ENCODE results near the gene WIPF1. TPM values are rescaled to one million over a fixed set of nuclear protein-coding genes. Genes with fewer than 3 reads are reported as not detected.

WIPF1 gene
- total and polyA plus RNA-seq, 8 donors, result 4.7 to 26.8 (median 6.2) TPM

DNA sequence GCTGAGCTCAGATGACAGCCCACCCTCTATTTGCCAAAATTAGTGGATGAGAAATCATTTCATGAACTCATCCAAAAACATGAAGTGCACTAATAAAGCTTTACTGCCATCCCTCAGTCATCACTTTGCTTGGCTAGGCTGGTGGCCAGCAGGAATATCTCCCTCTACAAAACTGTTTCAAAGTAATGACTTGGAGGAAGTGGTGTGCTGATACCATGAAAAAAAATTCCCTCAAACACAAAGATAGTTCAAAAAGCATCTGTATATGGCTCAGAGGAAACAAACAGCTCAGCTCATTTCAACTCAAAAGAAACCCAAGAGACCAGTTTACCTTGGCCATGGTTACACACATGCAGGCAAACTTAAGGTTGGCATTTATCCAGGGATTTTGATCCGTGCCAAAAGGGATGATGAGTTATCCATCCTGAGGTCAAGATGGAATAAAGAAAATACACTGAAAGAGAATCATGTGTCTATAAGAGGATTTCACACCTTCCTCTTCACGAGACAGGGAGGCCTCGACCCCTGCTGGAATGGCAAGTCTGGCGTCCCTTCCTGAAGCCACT lies 18.4 kb upstream of the WIPF1 start:
- FAIRE-seq, result no peak

DNA sequence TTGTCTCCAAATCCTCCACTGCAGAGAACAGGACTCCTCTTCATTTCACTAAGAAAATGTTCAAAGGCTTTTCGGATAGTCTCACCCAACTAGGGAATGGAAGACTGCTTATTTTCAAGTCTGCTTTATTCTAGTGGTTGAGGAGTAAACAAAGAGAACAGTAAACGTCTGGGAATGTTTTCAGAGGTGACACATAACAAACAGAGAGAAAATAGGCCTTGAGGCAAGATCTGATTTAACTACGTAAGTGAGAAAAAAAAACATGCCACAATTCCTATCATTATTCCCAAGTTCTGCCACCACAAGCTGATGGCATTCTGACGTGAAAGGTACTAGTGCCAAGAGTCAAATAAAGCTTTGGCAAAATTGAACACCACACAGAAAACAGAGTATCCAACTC lies 16.7 kb upstream of the WIPF1 start:
- TF ChIP-seq, protein P1, sequence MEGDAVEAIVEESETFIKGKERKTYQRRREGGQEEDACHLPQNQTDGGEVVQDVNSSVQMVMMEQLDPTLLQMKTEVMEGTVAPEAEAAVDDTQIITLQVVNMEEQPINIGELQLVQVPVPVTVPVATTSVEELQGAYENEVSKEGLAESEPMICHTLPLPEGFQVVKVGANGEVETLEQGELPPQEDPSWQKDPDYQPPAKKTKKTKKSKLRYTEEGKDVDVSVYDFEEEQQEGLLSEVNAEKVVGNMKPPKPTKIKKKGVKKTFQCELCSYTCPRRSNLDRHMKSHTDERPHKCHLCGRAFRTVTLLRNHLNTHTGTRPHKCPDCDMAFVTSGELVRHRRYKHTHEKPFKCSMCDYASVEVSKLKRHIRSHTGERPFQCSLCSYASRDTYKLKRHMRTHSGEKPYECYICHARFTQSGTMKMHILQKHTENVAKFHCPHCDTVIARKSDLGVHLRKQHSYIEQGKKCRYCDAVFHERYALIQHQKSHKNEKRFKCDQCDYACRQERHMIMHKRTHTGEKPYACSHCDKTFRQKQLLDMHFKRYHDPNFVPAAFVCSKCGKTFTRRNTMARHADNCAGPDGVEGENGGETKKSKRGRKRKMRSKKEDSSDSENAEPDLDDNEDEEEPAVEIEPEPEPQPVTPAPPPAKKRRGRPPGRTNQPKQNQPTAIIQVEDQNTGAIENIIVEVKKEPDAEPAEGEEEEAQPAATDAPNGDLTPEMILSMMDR (IDR thresholded peaks at IDR 0.05), result no peak
- H3K9me3 ChIP-seq, result no peaks in the 10 kb centered on the region
- no peaks in the 10 kb centered on the region for H3K36me3 ChIP-seq
- 41% methylated on average over 4 of the region's 4 CpGs for WGBS, 2 donors
- H3K27me3 ChIP-seq, result no peaks in the 10 kb centered on the region
- intact Hi-C loops (cut with DNase I), result no loop called here
- H3K4me3 ChIP-seq, result no peak overlapping the region
- DNase-seq (no peak), ATAC-seq (peak; percentile 70 to 82 (median 78)), FAIRE-seq (no peak)
- peaks cover 20 to 27% (median 24%) of the 10 kb centered on the region in 3 donors for H3K4me1 ChIP-seq
- no peak overlapping the region for H3K27ac ChIP-seq

More for the DNA sequence above, 18.4 kb upstream of the WIPF1 start:
- H3K4me1 ChIP-seq, result peaks cover 20 to 27% (median 24%) of the 10 kb centered on the region in 3 donors
- peak in 1 of 4 donors; percentile 24 for ATAC-seq
- intact Hi-C loops (cut with DNase I), result no loop called here
- no peaks in the 10 kb centered on the region for H3K27me3 ChIP-seq
- no peak overlapping the region for H3K4me3 ChIP-seq
- no peak for DNase-seq
- TF ChIP-seq, protein P1 (IDR thresholded peaks at IDR 0.05), result no peak
- no peaks in the 10 kb centered on the region for H3K9me3 ChIP-seq
- H3K36me3 ChIP-seq, result no peaks in the 10 kb centered on the region
- H3K27ac ChIP-seq, result no peak overlapping the region
- WGBS, 2 donors, result 69 to 70% methylated on average over 4 of the region's 4 CpGs

DNA sequence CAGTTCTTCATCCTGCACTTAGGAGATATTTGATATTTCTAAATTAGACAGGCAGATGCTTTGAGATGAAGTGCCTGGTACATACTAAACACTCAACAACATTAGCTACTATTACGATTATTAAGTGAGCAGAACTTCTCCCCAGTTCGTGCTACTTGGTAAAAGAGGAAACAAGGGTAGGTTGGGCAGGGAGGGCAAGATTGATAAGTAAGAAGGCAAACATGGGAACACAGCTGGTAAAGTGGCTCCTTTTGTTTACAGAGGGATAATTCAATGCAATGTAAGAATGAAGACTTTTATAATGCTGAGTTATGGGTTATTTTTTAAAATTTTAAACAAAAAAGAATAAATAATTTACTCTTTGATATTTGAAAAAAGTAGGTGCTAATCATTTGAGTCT lies 15.9 kb upstream of the WIPF1 start:
- no peak overlapping the region for H3K4me3 ChIP-seq
- no peaks in the 10 kb centered on the region for H3K27me3 ChIP-seq
- intact Hi-C loops (cut with DNase I), result no loop called here
- no peaks in the 10 kb centered on the region for H3K9me3 ChIP-seq
- DNase-seq (no peak), ATAC-seq (peak; percentile 58 to 72 (median 62)), FAIRE-seq (no peak)
- 27 to 42% methylated on average over 2 of the region's 2 CpGs for WGBS, 2 donors
- no peaks in the 10 kb centered on the region for H3K36me3 ChIP-seq
- TF ChIP-seq, protein P1 (IDR thresholded peaks at IDR 0.05), result no peak
- H3K27ac ChIP-seq, result no peak overlapping the region
- peaks cover 20 to 27% (median 24%) of the 10 kb centered on the region in 3 donors for H3K4me1 ChIP-seq

DNA sequence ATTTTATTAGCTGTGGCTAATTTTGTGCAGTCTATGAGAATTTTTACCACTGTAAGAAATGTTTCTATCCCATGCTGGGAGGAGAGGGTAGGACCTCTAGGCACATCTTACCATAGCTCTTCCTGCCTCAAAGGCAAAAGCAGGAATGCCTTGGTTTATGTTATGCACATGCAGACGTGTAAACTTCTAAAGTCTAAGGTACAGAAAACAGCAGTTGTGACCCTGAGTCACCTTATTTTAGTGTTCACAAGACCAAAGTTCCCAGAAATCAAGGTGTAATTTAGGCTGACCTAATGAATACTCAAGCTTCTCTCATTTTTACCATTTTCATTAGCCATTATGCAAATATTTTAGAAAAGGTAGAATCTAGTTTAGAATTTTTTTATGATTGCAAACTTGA lies 15.4 kb upstream of the WIPF1 start:
- no peak for DNase-seq
- no peak for FAIRE-seq
- intact Hi-C loops (cut with DNase I), result no loop called here
- peaks cover 20 to 27% (median 24%) of the 10 kb centered on the region in 3 donors for H3K4me1 ChIP-seq
- no peaks in the 10 kb centered on the region for H3K27me3 ChIP-seq
- TF ChIP-seq, protein P1 (IDR thresholded peaks at IDR 0.05), result no peak
- WGBS, 2 donors, result 28 to 34% methylated on average over 1 of the region's 1 CpG
- H3K36me3 ChIP-seq, result no peaks in the 10 kb centered on the region
- H3K4me3 ChIP-seq, result no peak overlapping the region
- no peak overlapping the region for H3K27ac ChIP-seq
- ATAC-seq, result peak in 2 of 4 donors; percentile 36 to 45
- no peaks in the 10 kb centered on the region for H3K9me3 ChIP-seq

DNA sequence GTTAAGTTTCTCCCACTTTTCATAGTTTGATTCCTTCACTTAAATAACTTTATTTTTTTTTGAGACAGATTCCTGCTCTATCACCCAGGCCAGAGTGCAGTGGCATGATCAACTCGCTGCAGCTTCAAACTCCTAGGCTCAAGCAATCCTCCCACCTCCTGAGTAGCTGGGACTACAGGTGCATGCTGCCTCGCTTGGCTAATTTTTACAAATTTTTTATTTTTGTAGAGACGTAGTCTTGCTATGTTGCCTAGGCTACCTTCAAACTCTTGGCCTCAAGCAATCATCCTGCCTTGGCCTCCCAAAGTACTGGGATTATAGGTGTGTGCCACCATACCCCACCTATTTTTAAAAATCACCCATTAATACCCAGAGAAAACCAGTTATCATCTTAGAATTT lies 14.2 kb upstream of the WIPF1 start:
- no peak for DNase-seq

More for the DNA sequence above, 14.2 kb upstream of the WIPF1 start:
- Histone ChIP-seq H3K9me3 (no peaks in the 10 kb centered on the region), H3K27me3 (no peaks in the 10 kb centered on the region), H3K4me1 (peaks cover 20 to 27% (median 24%) of the 10 kb centered on the region in 3 donors), H3K27ac (no peak overlapping the region), H3K4me3 (no peak overlapping the region), H3K36me3 (no peaks in the 10 kb centered on the region)
- intact Hi-C loops (cut with DNase I), result no loop called here
- FAIRE-seq (no peak), ATAC-seq (no peak)
- TF ChIP-seq, protein P1 (IDR thresholded peaks at IDR 0.05), result no peak
- WGBS, 2 donors, result 95 to 97% methylated on average over 3 of the region's 3 CpGs
